AG10803 (cell line): Measurements from ENCODE around the gene TGFBR1.

Source experiments
- DNase-seq: peaks from one replicate; pipeline ENCODE4 v3.0.0; 2010; ENCODE audit warnings: low read depth
- H3K4me3 ChIP-seq: 2 replicates; pipeline ENCODE4 v1.5.1; 2011; ENCODE audit warnings: mild to moderate bottlenecking, low read length, control low read depth
- TF ChIP-seq, protein P1 (sequence below): conservative IDR thresholded peaks from 2 replicates; pipeline ENCODE4 v1.5.1; 2011; ENCODE audit warnings: mild to moderate bottlenecking, low read length, control low read depth, inconsistent platforms

TGFBR1 gene

DNA sequence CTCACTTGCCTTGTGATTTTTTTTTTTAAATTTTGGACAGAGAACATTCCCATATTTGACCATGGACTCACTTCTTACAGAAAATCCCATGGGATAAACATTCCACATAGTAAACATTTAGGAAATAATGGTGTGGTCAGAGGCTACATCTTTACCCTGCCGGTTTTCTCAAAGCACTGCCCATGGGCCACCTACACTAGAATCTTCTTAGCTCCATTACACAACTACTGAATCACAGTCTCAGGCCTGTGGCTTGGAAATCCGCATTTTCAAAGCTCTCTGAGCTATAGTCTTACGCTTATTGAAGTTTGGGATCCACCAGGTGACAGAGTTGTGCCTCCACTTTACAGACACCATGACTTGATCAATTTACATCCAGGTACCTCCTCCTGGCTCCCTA, 77.4 kb downstream of the TGFBR1 start:
- H3K4me3 ChIP-seq = no peak overlapping the region
- TF ChIP-seq, protein P1, sequence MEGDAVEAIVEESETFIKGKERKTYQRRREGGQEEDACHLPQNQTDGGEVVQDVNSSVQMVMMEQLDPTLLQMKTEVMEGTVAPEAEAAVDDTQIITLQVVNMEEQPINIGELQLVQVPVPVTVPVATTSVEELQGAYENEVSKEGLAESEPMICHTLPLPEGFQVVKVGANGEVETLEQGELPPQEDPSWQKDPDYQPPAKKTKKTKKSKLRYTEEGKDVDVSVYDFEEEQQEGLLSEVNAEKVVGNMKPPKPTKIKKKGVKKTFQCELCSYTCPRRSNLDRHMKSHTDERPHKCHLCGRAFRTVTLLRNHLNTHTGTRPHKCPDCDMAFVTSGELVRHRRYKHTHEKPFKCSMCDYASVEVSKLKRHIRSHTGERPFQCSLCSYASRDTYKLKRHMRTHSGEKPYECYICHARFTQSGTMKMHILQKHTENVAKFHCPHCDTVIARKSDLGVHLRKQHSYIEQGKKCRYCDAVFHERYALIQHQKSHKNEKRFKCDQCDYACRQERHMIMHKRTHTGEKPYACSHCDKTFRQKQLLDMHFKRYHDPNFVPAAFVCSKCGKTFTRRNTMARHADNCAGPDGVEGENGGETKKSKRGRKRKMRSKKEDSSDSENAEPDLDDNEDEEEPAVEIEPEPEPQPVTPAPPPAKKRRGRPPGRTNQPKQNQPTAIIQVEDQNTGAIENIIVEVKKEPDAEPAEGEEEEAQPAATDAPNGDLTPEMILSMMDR = no peak
- DNase-seq = no peak

- no peak for DNase-seq
- H3K4me3 ChIP-seq = no peak overlapping the region
Observed at GRCh38 chr9:99183616-99184015, 78.7 kb downstream of the TGFBR1 start.

DNA sequence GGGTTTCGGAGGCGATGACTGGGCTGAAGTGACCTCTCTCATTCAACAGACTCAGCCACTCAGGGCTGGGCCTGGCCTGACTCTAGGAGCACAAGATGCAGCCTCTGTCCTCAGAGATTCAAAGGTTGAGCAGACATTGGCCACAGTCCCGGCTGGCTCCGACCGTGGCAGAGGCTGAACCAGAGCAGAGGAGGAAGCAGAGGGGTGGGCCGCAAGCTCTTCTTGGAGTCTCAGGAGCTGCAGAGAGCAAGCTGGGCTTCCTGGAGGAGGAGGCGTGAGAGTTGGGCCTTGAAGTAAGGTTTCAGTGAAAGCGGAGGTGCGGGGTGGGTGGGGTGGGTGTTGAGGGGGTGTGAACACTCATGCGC, 79.2 kb downstream of the TGFBR1 start:
- TF ChIP-seq, protein P1 = no peak
- H3K4me3 ChIP-seq = no peak overlapping the region
- no peak for DNase-seq

More at GRCh38 chr9:99183616-99184015, 78.7 kb downstream of the TGFBR1 start:
- TF ChIP-seq, protein P1 = no peak

DNA sequence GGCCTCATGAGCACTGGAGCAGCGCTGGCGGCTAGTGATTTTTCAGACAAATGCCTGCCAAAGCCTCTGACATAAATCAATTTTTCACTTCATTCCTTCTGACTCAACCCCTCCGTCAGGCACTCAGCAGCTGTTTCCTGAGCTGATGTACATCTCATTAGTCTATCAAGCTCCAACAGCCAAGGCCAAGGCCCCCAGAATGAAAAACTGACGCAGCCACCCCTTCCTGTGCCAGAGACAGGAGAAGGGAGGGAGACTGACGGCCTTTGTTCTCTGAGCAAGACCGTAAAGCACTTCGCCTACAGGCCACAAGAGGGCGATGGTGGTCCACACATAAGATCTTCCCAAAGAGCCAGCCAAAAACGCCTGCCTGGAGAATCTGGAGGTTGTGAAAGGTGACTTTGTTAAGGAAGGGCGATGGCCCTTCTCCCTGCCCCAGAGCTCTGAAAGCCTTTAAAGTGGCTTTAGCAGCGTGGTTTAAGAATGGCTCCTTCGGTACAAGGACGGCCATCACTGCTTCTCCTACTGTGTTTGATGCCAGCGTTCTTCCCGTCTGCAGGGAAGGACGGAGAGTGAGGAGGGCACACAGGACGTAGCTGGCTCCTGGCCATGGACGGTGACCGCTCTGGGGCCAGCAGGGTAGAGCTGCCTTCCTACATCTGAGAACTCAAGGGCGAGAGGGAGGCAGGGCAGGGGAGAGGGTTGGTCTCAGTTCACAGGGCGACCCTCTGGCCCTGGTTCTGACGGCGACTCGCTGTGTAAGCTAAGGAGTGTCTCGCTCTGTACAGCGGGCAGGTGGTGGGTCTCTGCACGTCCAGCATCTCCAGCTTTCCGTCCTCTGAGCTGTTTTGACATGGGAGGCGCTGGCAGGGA, 79.8 kb downstream of the TGFBR1 start:
- peak; percentile 91 for DNase-seq
- peak overlapping the region; percentile 41 for H3K4me3 ChIP-seq
- TF ChIP-seq, protein P1 = peak; percentile 95

GRCh38 chr9:99185348-99185632, 80.4 kb downstream of the TGFBR1 start:
- TF ChIP-seq, protein P1 = no peak
- H3K4me3 ChIP-seq = peak overlapping the region; percentile 41; the same call in 1 of the 2 replicates

GRCh38 chr9:99185934-99186333, 81.0 kb downstream of the TGFBR1 start:
- no peak for DNase-seq
- H3K4me3 ChIP-seq = no peak overlapping the region
- TF ChIP-seq, protein P1 = no peak

More at GRCh38 chr9:99185348-99185632, 80.4 kb downstream of the TGFBR1 start:
- DNase-seq = no peak

- TF ChIP-seq, protein P1 = no peak
- no peak overlapping the region for H3K4me3 ChIP-seq
Observed at GRCh38 chr9:99187311-99187710, 82.4 kb downstream of the TGFBR1 start.

More at GRCh38 chr9:99187311-99187710, 82.4 kb downstream of the TGFBR1 start:
- no peak for DNase-seq
